NB4 (cell line): ENCODE measurements around the gene CLRN2.

ENCODE experiments used
- DNase-seq: peaks from one replicate; pipeline ENCODE4 v3.0.0; 2010; ENCODE audit warnings: low read depth
- H3K4me3 ChIP-seq: one replicate; pipeline ENCODE4 v1.5.1; 2011; ENCODE audit warnings: mild to moderate bottlenecking, low read depth, low read length, moderate library complexity
- CTCF ChIP-seq: IDR thresholded peaks from one replicate; pipeline ENCODE4 v1.5.1; 2012; ENCODE audit warnings: low read depth, low read length
- MYC ChIP-seq: IDR thresholded peaks from 2 replicates; pipeline ENCODE4 v1.6.1; 2011; ENCODE audit warnings: low read depth, low read length
- POLR2A ChIP-seq: IDR thresholded peaks from 2 replicates; pipeline ENCODE4 v1.6.1; 2011; ENCODE audit warnings: mild to moderate bottlenecking; ENCODE audit not compliant: insufficient read length; ENCODE audit errors: extremely low read depth
- TF ChIP-seq, protein P1 (sequence below): IDR thresholded peaks from 2 replicates; pipeline ENCODE4 v1.6.1; 2011; ENCODE audit warnings: low read depth, low read length

Gene CLRN2

GRCh38 chr4:17477774-17478472 is 37.0 kb upstream of the CLRN2 start:
- TF ChIP-seq, protein P1, sequence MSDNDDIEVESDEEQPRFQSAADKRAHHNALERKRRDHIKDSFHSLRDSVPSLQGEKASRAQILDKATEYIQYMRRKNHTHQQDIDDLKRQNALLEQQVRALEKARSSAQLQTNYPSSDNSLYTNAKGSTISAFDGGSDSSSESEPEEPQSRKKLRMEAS, result no peak
- TF ChIP-seq POLR2A (no peak), CTCF (no peak), MYC (no peak)
- H3K4me3 ChIP-seq, result no peak overlapping the region
- no peak for DNase-seq

GRCh38 chr4:17480210-17480927 is 34.6 kb upstream of the CLRN2 start:
- no peak for TF ChIP-seq POLR2A
- TF ChIP-seq, protein P1, result no peak
- no peak for TF ChIP-seq CTCF
- TF ChIP-seq MYC, result no peak
- no peak for DNase-seq
- H3K4me3 ChIP-seq, result no peak overlapping the region

DNA sequence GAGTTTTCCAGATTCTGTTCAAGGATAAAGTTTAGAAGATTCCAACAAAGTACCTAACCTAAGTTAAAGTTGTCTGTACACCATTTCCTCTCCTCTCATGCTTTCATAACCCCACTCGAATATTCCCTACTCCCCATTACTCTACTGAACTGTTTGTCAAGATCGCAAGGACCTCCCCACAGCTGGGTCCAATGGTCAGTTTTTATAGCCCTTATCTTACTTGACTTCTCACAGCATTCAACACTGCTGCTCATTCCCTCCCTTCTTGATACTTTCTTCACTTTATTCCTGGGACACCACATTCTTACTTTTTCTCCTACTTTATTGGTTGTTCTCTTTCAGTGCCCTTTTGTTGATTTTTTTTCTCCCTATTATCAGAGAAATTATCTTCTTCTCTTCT is 34.0 kb upstream of the CLRN2 start:
- no peak overlapping the region for H3K4me3 ChIP-seq
- TF ChIP-seq MYC (no peak), POLR2A (no peak), CTCF (no peak)
- TF ChIP-seq, protein P1, result no peak
- DNase-seq, result no peak

DNA sequence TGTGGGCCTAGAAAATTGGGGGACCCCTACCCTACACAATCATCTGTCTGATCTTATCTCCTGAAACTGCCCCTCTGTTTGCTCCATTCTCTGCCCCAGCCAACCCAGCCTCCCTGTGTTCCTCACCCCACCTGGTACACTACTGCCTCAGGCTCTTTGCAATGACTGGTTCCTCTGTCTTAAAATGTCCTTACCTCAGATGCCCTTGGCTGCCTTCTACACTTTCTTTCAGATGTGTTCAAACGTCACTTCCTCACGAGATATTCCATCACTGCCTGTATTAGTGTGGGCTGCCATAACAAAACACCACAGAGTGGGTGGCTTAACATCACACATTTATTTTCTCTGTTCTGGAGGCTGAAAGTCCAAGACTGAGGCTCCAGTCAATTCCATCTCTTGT is 32.2 kb upstream of the CLRN2 start:
- no peak for DNase-seq
- no peak overlapping the region for H3K4me3 ChIP-seq
- TF ChIP-seq, protein P1, result no peak
- TF ChIP-seq MYC (no peak), POLR2A (no peak), CTCF (no peak)

- H3K4me3 ChIP-seq, result no peak overlapping the region
- DNase-seq, result no peak
- TF ChIP-seq, protein P1, result no peak
- TF ChIP-seq MYC, result no peak
Observed at GRCh38 chr4:17489123-17489522, 25.8 kb upstream of the CLRN2 start.

- no peak for DNase-seq
- H3K4me3 ChIP-seq, result no peak overlapping the region
- TF ChIP-seq MYC (no peak), CTCF (no peak)
- TF ChIP-seq, protein P1, result no peak
Observed at GRCh38 chr4:17489721-17490120, 25.2 kb upstream of the CLRN2 start.
